NCI-H526 (cell line): Measurements from ENCODE around the gene PRICKLE1.

ENCODE experiments used
- DNase-seq, 2 experiments: peaks; one replicate each; lab custom pipeline; 2025; lab: John Stamatoyannopoulos, UW

The PRICKLE1 gene

DNA sequence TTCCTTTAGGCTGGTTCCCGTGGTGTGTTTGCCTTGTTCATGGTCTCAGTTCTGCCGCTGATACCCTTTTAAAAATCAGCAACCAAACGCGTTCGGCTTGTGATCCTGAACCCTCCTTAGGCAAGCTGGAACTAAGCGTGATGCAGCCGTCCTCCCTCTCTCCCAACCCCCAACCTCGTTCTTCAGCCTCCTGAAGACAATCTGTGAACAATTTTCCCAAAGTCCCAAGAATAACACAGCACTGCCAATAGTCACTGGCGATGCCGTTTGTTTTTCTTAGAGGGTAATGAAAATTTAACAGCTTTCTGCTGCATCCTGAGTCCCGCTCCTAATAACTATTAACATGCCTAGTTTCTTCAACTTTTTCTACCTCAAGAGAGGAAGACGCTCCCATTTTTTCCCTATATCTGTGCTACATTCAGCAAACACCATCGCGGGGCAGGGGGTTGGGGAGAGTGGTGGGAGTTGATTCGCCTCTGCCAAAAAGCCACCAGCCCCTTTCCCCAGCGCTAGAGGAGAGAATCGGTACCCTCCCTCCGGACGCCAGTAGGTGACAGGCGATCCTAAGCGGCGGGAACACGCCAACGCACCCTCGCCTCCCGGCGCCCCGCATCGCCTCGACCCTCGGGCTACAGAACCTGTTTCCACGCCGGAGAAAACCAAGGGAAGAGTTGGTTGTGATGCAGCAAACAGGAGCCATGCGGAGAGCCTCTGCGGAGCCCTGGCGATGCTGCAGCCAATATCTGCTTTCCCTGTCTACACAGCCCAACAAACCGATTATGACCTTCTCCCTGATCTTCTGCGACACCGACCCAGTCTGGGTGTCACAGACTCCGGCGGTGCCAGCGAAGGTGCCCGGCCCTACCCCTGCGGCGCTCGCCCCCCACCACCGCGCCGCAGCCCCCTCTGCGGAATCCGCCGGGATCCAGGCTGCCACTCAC lies 752 bp downstream of the PRICKLE1 start:
- DNase-seq, result peak in 1 of 2 experiments; percentile 23

DNA sequence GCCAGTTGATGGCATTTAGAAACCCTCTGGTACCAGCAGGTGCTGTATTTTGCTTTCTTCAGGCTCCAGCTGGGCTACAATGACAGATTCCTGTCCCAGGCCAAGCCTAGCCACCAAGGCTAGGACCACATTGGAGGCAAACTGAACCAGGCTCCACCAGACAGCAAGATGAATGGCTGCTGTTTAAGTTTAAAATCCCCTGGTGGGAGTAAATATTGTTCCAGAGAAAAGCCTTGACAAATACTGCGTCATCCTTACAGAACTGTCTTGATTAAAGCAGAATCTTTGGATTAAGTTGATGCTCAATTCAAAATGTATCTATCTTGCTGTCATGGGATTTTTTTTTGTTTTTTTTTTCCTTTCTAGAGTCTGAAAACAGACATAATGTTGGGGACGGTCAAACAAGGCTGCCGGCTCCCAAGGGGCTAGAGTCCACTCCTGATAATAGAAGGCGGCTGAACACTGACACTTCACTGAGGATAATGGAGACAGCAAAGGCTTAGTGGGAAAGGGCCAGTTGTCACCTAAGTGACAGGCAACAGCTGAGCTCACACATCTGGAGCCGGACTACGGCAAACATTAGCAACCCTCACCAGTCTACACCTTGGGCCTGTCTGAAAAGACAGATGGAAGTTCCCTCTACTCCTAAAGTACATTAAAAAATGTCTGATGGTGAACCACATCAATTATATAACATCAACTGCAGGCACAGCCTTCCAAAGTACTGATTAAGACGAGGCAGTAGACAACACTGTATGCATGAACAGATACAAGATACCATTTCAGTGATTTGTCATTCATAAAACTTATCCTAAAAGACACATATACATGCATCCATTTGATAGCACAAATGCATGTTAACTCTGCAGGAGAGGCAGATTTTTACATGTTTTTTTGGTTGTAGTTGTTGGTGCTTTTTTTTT lies 1.7 kb downstream of the PRICKLE1 start:
- DNase-seq, result no peak

DNA sequence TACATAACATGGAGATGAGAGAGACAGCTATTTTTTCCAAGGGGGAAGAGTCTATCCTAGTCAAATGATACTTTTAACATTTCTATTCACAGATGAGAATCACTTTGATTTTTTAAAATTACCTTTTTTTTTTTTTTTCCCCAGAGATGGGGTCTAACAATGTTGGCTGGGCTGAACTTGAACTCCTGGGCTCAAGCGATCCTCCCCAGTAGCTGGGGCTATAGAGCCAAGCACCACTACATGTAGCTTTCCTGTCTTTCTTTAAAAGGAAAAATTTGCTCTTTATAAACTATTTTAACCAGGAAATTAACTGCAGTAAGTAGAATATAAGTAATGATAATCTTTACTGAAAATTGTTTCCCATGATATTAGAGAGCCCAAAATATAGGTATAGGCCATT lies 3.3 kb downstream of the PRICKLE1 start:
- no peak for DNase-seq

DNA sequence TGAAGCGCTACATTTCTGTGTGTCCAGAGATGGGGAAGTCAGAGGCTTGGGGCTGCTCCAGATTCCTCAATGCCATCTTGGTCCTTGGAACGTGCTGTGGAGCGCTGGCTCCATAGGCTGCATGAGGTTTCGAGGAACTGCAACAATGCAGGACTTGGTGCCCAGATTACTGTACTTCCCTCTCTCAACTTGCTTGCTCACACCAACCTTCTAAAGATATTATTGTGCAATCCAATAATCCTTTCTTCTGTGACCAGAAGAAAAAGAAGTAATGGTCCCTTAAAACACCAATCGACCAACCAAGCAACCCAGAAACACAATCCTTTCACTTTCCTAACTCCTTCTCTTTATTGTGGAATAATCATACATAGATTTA lies 3.7 kb downstream of the PRICKLE1 start:
- no peak for DNase-seq

DNA sequence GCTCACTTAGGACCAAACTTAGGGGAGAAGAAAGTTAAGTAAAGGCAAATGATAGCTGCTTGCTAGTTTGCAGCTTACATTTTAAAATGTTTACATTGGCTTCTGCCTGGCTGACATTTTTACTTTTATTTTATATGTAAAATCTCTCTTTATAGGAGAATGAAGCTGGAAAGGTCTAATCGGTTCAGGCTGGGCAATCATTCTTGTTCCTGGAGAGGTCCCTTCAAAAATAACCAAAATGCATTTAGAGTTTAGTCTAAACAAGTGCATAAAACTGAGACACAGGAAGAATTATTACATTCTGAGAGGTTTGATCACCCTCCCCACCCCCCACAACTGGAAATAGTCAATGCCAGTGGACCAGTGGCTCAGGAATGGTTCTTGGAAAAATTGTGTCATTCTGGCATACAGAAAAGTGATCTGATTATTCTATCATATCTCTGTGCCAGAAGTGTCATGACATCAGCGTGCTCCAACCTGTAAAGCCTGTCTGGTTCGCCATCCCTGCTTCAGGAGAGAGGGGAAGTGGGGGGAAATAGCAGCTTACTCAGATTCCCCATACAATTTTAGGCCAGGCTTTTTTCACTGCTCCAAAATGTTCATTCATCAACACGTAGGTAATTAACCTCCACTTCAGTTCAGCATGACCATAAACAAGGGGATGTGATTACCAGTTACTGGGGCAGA lies 4.2 kb downstream of the PRICKLE1 start:
- DNase-seq, result no peak

DNA sequence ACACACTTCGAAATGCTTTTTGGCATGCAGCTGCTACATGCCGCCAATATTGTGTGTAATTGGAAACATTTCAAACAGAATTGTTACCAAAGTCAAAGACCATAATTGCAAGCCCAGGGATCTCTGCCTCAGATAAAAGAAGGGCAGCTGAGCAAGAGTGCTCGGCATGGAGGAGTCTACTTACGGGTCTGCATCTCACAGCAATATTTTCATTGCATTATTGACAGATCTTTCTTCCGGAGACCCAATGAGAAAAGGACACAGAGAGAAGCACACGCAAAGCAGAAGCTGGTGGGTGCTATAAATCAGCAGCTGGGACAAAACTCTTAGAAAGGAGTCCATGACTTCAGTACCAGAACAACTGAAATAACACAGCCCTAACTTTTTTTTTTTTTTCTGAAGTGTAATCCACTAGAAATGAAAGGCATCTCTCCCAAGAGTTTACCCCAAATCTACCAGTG lies 4.9 kb downstream of the PRICKLE1 start:
- DNase-seq, result no peak

DNA sequence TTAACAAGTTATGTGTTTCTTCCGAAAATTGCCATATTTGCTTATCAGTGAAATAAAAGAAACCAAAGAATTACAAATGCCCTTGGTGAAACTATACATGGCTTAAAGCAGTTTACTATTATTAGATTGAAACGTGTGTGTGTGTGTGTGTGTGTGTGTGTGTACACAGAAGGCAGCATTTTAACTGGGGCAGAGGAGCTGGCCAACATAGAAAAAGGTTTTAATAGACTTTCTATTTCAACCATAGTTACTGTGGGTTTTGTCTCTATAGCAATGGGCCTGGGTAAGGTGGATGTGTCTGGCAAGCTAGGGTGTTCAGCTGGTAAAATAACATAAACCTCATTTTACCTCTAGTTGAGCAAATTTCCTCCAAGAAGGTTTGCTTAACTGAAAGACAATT lies 6.5 kb downstream of the PRICKLE1 start:
- DNase-seq, result no peak

DNA sequence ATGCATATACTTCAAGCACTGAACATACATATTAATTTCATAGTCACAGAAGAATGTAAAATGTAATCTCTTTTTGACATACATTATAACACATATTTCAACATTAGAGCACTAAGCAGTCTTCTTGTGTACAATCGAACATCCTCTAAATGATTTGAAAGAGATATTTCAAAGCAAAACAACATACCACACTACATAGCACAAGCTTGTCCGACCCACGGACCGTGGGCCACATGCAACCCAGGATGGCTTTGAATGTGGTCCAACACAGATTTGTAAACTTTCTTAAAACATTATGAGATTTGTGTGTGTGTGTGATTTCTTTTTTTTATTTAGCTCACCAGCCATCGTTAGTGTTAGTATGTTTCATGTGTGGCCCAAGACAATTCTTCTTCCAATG lies 7.0 kb downstream of the PRICKLE1 start:
- DNase-seq, result no peak

DNA sequence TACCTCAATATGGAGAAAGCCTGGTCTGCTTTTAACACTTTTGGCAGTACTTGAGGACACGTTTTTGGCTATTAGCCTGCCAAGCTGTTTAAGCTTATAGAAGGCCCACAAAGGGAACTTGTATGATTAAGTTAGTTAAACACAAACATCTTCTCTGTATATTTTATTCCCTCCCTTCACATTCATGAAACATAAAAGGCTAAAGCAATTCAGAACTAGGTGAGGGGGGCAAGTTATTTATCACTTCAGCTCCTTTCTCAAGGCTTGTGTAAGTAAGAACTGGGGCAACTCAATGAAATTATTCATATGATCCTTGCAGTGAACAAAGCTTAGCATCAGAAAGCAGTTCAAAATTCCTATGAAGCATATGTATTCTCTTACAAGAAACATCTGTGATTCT lies 7.5 kb downstream of the PRICKLE1 start:
- DNase-seq, result no peak

DNA sequence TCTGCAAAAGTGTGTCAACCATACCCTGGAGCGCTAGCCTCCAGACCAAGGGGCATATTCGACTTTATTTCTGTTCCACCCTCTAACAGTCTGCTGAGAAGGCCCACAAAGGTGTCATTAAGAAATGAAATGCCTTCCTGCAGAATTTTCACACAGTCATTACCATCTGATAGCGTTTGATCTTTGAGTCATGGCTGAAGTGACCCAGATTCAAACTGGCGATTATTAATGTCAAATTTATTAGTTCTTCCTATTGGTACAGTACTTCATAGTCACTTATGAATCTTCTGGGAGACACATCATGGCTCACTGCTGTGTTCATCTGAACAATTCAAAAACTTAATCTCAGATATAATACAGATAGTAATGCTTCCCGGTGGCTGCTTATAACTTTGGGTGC lies 13.2 kb downstream of the PRICKLE1 start:
- DNase-seq, result no peak

DNA sequence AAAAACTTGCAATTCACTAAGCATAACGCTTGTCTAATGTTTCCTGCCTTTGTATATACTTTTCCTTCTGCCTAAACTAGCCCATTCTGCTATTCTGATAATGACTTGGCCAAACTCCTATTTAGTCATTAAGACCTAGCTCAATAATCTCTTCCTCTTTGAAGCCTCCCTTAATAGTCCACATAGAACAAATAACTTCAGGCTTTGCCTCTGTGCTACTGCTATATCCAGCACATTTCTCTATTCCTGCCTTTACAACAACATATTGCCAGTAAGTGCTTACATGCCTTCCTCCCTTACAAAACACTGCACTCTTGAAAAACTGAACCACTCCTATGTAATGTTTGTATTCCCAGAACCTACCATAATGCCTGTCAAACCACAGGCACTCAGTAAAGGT lies 13.8 kb downstream of the PRICKLE1 start:
- DNase-seq, result no peak

DNA sequence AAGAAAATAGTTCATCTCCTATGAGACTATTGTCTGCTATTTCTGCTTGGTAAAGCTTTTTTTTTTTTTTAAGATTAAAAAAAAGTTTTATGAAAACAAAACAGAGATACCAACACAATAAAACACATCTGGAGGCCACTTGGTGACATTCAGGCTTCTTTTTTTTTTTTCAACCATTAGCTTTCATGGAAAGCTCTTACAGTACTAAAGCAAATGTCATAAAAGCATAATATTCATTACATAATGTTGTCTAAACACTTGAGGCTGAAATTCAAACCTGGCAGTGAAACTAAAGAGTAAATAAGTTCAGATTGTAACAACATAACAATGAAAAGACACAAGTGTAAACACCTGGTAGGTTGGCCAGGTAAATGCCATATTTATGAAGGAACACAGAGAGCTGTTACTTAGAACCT lies 14.7 kb downstream of the PRICKLE1 start:
- DNase-seq, result no peak

DNA sequence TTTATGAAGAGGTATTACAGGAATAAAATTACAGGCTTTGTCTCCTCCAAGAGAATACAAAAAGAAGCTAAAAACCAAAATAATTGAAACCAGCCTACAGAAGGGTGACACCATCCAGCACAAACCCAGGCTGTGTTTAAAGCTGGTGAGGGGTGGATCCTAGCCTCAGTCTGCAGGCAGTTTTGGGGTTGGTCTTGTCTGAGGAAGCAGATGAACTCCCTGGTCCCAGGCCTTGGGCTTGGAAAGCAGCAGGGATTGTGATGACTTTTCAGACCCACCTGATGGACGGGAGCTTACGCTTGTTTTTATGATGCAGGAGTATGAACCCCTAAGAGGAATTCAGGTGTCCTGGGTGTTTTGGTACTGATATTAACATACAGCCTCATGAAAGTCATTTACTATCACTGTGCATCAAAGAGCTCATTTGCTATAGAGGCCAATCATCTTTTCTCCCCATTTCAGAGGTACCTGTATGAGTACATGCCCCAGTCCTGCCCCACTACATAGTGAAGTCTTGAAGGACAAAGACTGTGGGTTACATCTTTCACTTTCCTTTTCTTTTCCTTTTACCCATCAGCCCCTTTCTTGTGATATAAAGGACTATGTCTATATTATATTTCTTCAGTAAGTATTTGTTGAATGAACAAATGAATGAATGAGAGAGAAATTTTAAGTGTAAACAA lies 18.1 kb downstream of the PRICKLE1 start:
- no peak for DNase-seq

DNA sequence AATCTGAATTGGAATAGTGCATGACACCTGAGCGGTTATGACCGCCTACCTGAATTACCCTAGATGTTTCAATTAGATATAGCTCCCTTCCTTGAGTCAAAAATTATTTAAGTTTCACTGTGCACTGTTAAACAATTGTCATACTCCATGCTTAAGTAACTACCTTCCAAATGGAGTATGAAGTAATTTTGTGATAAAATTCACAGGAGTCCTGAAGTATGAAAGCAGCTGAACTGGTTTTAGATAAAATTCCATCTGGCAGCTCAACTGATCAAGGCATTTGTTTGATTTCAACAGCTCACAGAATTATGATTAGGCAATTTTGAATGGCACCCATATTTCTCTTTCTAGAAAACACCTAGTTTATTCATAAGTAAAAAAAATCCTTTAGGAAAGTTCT lies 19.5 kb downstream of the PRICKLE1 start:
- no peak for DNase-seq

DNA sequence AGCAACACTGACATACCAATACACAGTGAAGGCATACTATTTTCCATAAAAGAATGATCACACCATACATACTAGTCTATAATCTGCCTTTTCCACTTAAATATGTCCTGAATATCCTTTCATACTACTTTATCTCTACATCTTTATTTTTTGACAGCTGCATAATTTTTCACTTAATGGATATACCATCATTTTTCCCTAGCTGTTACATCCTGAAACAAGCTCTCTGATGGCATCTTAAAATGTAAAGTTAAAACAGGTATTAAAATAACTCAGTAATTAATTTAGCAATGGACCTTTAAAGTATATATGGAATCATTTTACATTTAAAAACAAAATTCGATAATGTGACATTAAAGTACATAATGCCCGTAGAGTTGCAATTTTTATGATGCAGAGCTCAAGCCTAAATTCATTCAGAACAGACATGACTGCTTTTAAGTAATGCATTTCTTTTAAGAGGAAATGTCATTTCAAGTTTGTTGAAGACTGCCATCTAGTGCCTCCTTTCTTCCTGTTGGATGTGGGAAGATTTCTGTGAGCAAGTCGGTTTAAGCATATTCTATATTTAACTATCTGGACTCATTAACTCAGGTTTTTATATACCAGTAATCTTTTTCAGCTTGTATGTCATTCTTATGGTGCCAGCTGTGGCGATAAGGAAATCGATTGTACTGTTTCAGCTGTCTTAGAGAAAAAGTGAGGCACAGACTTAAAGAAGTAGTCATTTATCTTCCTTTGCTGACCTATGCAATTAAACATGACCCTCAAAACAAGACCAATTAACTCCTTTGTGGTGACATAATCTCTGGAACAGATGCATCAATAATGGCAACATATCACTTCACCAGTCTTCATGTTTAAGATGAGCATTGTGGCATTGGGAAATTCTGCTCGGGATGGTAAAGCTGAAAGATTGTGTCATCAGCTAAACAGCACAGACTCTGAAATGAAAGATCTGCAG lies 20.3 kb downstream of the PRICKLE1 start:
- peak; percentile 26 to 37 for DNase-seq

DNA sequence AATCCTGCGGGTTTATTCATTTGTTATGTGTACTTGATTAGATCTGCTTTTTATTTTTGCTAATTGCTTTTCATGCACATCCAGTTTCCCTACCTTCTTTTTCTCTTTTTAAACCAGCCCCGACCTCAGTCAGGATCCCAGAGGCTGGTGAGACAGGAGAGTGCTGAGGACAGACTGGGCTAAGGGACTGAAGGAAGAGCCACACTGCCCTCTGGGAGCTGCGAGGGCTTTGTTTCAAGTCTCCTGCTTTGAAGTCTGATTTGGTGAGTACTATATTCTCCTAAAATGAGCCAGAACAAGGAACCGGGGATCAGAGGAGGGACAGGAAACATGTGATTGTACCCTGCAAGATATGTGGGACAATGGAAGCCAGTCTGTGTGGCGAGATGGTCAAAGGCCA lies 23.9 kb downstream of the PRICKLE1 start:
- DNase-seq, result peak in 1 of 2 experiments; percentile 9

DNA sequence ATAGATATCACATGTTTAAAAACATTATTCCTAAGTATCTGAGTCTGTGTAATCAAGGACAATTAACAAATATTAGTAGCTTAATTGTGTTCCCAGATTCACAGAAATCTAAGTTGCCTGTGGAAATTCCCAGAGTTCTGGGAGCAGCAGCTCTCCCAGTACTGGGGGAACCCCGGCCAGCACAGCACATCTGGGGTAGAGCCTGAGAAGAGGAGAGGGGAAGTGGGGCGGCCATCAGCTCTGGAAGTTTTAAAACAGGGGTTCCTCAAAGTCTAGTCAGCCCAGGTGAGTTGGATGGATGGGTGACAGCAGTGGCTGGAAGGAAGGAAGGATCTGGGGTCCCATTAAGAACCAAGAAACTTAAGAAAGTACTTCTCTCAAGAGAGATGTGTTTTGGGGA lies 24.6 kb downstream of the PRICKLE1 start:
- no peak for DNase-seq

DNA sequence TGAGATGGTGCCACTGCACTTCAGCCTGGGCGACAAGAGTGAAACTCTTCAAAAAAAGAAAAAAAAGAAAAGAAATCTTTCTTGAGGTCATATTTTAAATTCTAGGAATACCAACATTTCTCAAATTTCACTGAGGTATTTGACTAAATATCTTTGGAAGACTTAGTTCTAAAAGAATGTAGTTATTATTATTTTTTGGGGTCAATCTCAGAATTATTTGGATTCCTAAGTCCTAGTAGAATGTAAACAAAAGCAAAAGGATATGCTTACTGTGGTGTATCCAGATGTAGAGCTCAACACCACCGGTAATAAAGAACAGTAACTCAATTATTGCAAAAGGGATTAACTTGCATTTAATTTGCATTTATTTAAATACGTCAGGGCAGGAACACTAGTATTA lies 25.0 kb downstream of the PRICKLE1 start:
- DNase-seq, result peak in 1 of 2 experiments; percentile 2

DNA sequence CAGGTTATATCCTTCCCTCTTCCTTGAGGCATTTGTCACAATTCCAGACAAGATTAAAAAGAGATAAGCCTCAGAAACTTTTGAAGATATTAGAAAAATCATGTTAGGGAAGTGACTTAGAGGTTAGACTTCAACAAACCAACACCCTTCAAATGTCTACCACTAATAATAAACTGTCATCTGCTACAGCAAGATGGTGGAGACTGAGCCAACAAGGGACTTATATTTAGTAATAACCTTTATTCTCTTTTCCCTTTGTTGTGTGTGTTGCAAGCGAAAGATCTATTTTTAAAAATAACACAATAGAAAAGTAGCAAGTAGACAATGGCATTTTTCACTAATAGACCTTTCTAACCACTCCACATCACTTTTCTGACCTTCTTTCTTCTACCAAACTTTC lies 28.6 kb downstream of the PRICKLE1 start:
- DNase-seq, result no peak

DNA sequence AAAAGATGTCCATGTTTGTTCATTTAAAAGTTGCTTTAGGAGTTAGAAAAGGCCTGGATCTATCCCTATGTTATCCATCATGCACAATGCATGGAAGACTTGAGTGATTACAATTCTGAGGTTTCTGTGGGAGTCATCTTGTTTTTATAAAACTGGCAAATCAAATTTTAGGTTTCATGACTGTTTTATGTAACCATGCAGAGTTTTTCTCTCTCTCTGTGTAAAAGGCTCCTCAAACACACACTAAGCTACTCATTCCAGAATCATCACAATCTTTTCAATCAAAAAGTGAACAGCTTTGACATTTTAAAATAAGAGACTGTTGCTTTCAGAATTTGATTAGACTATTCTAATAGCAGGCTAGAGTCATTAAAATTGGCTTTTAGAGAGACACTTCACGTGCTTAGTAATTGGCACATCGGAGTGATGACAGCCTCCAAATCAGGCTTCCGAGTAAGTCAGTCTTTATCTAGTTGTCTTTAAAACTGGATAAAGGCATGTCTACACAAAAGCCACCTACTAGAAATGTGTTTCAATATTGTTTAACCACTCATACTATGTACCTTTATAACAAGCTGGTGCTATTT lies 31.9 kb downstream of the PRICKLE1 start:
- DNase-seq, result no peak
